ENCODE results near the gene TSPAN10.

TSPAN10 gene

DNA sequence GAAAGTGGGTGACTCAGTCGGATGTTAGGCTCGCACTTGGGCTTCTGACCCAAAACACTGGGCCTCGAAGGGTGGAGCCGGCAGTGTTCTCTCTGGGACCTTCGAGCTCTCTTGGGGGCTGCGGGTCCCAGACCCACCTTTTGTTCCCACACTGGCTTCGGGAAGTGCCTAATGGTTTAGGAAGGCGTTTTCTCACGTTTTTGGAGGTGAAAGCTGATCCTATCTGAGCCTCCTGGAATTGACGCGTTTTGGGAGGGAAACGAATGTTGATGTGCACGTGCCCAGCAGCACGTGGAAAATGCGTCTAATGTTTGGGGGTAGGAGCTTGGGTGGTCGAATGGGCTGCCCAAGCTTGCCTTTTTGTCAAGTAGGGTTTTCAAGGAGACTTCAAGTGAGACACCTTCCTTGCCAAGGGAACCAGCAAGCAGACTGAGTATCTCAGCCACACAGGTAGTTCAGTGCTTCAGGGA lies 47.5 kb downstream of the TSPAN10 start:
- FAIRE-seq (no peak), DNase-seq (ENCODE audit: insufficient read length, low spot score) (no peak)

- DNase-seq (ENCODE audit: insufficient read length, low spot score), result no peak
- FAIRE-seq, result no peak
These were observed 48.1 kb downstream of the TSPAN10 start for GRCh38 chr17:81685108-81685507.

DNA sequence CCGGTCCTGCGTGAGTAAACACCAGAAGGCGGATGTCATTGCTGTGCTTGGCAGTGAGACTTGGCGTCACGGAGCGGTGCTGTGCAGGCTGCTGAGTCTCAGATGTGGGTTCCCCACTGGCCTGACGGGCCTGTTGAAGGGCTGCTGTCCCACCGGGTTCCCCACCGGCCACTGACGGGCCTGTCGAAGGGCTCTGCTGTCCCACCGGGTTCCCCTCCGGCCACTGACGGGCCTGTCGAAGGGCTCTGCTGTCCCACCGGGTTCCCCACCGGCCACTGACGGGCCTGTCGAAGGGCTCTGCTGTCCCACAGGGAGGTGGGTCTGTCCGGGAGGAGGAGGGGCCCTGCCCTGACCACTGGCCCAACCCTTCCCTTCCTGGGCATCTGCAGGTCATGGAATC lies 49.6 kb downstream of the TSPAN10 start:
- DNase-seq (ENCODE audit: insufficient read length, low spot score), result no peak
- FAIRE-seq, result no peak

GRCh38 chr17:81687770-81688541 lies 51.0 kb downstream of the TSPAN10 start:
- DNase-seq (ENCODE audit: insufficient read length, low spot score) (no peak), FAIRE-seq (no peak)

DNA sequence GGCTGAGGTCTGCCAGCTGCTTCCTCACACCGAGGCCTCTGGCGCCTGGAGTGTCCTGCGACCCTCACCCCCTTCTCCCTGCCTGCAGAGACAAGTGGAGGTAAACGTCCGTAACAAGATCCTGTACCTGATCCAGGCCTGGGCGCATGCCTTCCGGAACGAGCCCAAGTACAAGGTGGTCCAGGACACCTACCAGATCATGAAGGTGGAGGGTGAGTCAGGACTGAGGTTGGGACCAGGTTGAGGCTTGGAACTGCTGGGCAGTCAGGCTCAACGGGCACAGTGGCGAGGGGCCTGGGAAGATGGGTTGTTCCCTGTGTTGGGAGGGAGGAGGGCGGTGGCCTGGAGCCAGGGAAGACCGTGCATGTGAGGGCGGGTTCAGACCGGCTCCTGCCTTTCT lies 51.6 kb downstream of the TSPAN10 start:
- no peak for DNase-seq (ENCODE audit: insufficient read length, low spot score)
- FAIRE-seq, result no peak

- DNase-seq (ENCODE audit: insufficient read length, low spot score) (no peak), FAIRE-seq (no peak)
These were observed 53.1 kb downstream of the TSPAN10 start for GRCh38 chr17:81690066-81690465.

DNA sequence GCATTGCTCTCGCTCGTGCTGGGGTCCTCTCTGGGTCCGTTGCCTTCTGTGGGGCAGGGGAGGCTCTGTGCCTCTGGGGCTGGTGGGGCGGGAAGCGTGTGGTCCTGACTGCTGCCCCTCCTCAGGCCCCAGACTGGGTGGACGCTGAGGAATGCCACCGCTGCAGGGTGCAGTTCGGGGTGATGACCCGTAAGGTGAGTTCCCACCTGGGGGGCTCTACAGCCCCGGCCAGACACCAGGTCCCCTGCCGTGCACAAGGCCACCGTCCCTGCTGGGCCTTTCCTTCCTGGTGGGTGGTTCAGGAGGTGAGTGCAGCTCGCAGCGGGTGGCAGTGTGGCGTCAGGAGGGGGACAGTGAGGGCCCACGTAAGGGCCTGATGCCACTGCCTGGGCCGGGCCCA lies 53.6 kb downstream of the TSPAN10 start:
- DNase-seq (ENCODE audit: insufficient read length, low spot score) (no peak), FAIRE-seq (no peak)

- FAIRE-seq (no peak), DNase-seq (ENCODE audit: insufficient read length, low spot score) (no peak)
These were observed 54.2 kb downstream of the TSPAN10 start for GRCh38 chr17:81691196-81691595.

- DNase-seq (ENCODE audit: insufficient read length, low spot score), result no peak
- no peak for FAIRE-seq
These were observed 54.6 kb downstream of the TSPAN10 start for GRCh38 chr17:81691608-81692007.

DNA sequence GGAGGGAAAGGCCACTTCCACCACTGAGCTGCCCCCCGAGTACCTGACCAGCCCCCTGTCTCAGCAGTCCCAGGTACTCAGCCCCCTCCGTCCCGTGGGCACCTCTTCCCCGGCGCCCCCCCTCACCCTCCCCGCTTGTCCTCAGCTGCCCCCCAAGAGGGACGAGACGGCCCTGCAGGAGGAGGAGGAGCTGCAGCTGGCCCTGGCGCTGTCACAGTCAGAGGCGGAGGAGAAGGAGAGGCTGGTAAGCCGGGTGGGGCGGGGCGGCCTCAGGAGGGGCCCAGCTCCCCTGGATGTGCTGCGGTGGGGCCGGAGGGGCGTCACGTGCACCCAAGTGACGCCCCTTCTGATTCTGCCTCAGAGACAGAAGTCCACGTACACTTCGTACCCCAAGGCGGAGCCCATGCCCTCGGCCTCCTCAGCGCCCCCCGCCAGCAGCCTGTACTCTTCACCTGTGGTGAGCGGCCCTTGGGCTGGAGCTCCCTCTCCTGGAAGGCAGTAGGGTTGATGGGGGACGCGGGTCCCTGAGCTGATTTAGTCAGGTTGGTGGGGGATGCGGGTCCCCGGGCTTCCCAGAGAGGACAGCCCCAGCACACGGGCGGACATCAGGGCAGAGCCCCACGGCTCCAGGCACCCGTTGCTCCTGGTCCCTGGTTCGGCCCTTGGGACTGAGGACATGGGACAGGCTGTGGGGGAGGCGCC lies 56.7 kb downstream of the TSPAN10 start:
- FAIRE-seq (no peak), DNase-seq (ENCODE audit: insufficient read length, low spot score) (no peak)

- no peak for DNase-seq (ENCODE audit: insufficient read length, low spot score)
- FAIRE-seq, result no peak
These were observed 57.8 kb downstream of the TSPAN10 start for GRCh38 chr17:81694810-81695209.

GRCh38 chr17:81695211-81695610 lies 58.2 kb downstream of the TSPAN10 start:
- DNase-seq (ENCODE audit: insufficient read length, low spot score) (no peak), FAIRE-seq (no peak)

- no peak for FAIRE-seq
These were observed 58.8 kb downstream of the TSPAN10 start for GRCh38 chr17:81695801-81696200.

DNA sequence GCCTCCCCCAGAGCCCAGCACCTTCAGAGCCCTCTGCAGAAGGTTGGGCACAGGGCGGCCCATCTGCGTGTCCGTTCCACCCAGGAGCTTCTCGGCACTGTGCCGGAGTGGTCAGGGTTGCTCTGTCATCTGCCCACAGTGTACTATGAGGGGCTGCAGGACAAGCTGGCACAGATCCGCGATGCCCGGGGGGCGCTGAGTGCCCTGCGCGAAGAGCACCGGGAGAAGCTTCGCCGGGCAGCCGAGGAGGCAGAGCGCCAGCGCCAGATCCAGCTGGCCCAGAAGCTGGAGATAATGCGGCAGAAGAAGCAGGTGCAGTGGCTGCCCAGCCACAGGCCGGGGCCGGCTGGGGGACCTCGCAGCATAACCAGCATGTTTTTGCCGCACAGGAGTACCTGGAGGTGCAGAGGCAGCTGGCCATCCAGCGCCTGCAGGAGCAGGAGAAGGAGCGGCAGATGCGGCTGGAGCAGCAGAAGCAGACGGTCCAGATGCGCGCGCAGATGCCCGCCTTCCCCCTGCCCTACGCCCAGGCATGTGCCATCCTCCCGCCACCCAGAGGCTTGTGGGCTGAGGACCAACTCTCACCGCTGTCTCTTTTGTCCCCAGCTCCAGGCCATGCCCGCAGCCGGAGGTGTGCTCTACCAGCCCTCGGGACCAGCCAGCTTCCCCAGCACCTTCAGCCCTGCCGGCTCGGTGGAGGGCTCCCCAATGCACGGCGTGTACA lies 59.4 kb downstream of the TSPAN10 start:
- FAIRE-seq (no peak), DNase-seq (ENCODE audit: insufficient read length, low spot score) (no peak)

More at GRCh38 chr17:81695801-81696200, 58.8 kb downstream of the TSPAN10 start:
- DNase-seq (ENCODE audit: insufficient read length, low spot score), result no peak

DNA sequence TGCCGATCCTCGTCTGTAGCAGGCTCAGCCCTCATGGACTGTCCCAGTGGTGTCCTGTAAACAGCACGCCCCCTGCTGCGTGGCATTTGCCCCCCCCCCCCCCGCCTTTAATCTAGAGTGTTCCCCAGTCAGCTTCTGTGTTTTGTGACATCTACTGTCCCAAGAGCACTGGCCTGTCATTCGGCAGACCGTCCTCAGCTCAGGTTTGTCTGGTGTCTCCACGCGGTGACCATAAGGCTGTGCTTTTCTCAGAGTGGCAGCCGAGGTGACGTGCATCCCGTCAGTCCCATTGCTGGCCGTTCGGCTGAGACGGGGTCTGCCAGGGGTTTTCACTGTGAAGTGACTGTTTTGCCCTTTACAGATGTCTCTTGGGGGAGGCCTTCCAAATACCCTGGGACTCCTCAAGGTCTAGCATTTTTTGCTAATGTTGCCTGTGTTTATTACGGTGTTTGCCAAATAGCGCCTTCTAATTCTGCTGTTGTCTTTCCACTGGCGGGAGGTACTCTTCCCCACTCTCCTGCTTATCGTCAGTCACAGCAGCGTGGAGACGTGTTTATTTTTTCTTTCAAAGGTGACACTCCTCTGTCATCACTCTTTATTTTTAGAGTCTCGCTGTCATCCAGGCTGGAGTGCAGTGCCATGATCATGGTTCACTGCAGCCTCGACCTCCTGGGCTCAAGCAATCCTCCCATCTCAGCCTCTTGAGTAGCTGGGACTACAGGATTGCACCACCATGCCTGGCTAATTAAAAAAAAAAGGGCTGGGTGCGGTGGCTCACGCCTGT lies 60.5 kb downstream of the TSPAN10 start:
- peak; percentile 33 for FAIRE-seq
- DNase-seq (ENCODE audit: insufficient read length, low spot score), result no peak

Data from HTR-8/SVneo (cell line).